ENCODE measurements around the gene BNC2. TPM values are rescaled to one million over a fixed set of nuclear protein-coding genes. Genes with fewer than 3 reads are reported as not detected.

The BNC2 gene
- total and polyA plus RNA-seq, 7 experiments from 2014 or later, result 0.05 to 1.5 (median 0.59) TPM; not detected in 3

DNA sequence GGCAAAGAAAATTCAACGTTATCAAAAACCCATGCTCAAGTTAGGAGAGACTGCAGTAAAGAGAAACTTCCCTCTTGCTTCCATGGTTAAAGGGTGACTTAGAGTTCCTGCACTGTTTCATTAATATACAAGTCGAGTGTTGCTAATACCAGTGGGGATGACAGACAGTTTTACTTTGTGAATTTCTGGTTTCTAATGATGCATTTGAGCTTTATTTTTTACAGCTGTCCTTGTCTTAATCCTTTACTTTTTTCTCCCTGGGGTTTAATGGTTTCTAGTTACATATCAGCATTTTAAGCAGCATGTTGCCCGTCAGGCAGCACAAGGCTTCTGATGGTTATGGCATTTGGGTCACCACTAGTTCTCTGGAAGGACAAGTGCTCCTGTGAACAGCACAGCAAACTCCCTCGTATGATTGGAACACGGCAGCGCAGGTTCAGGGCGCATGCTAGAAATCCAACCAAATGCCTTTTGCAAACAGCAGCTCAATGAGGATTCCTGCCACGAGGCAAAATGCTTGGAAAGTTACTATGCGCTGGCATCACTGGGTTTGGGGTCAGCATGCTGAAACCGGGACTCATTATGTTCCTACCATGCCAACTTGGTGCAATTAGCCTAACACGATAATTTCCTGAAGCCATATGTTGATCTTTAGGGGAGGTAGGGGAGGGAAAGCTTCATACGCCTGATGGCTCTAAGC is 463.8 kb downstream of the BNC2 start:
- H3K27ac ChIP-seq (ENCODE audit: low read depth, low read length), result no peak overlapping the region
- ATAC-seq (no peak), DNase-seq (no peak)
- POLR2A ChIA-PET, result no interaction called here
- Mint-ChIP-seq H3K9me3 (peaks cover 0 to 15% (median 4%) of the 10 kb centered on the region in 11 donors), H3K27ac (no peak overlapping the region), H3K4me1 (peaks cover 0 to 4% (median 0%) of the 10 kb centered on the region in 7 donors), H3K4me3 (no peak overlapping the region), H3K36me3 (no peaks in the 10 kb centered on the region), H3K27me3 (peaks cover 0 to 11% (median 5%) of the 10 kb centered on the region in 5 donors)
- no peaks in the 10 kb centered on the region for H3K27me3 ChIP-seq (ENCODE audit: control insufficient read depth in 2 of 2, insufficient read depth in 2 of 2, low read length in 2 of 2)
- intact Hi-C loops (cut with micrococcal nuclease), result no loop called here
- H3K4me1 ChIP-seq (ENCODE audit: control insufficient read depth in 2 of 2, insufficient read depth in 2 of 2, low read length in 2 of 2), result no peaks in the 10 kb centered on the region
- no peak overlapping the region for H3K4me3 ChIP-seq (ENCODE audit: low read length)
- CTCF ChIA-PET, result no interaction called here
- H3K36me3 ChIP-seq (ENCODE audit: control insufficient read depth in 2 of 3, insufficient read depth in 3 of 3, low read length in 3 of 3), result no peaks in the 10 kb centered on the region
- no peaks in the 10 kb centered on the region for H3K9me3 ChIP-seq (ENCODE audit: control insufficient read depth in 2 of 3, low read length in 3 of 3)

DNA sequence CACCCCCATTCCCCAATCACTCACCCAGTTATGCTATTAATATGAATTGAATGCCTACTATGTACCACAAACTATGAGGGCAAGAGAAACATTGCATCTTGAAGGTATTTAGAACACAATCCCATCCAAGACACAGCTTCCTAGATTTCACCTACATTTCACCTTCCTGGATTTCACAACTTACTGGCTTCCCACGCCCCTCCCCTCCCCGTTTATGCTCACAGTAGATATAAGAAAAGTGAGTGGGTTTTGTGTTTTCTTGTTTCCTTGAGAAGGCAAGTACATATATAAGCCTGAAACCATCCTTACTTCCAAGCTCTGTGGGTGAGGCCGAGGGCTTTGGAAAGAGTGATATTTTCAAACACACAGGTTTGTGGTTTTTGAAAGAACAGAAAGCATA is 465.0 kb downstream of the BNC2 start:
- no peak overlapping the region for H3K4me3 ChIP-seq (ENCODE audit: low read length)
- H3K27ac Mint-ChIP-seq, result no peak overlapping the region
- H3K9me3 Mint-ChIP-seq, result peaks cover 0 to 15% (median 2%) of the 10 kb centered on the region in 11 donors
- peaks cover 0 to 4% (median 0%) of the 10 kb centered on the region in 7 donors for H3K4me1 Mint-ChIP-seq
- intact Hi-C loops (cut with micrococcal nuclease), result no loop called here
- H3K36me3 ChIP-seq (ENCODE audit: control insufficient read depth in 2 of 3, insufficient read depth in 3 of 3, low read length in 3 of 3), result no peaks in the 10 kb centered on the region
- H3K4me3 Mint-ChIP-seq, result no peak overlapping the region
- peaks cover 0 to 11% (median 5%) of the 10 kb centered on the region in 5 donors for H3K27me3 Mint-ChIP-seq
- ATAC-seq (no peak), DNase-seq (no peak)
- ChIA-PET CTCF (no interaction called here), POLR2A (no interaction called here)
- H3K9me3 ChIP-seq (ENCODE audit: control insufficient read depth in 2 of 3, low read length in 3 of 3), result no peaks in the 10 kb centered on the region
- no peaks in the 10 kb centered on the region for H3K4me1 ChIP-seq (ENCODE audit: control insufficient read depth in 2 of 2, insufficient read depth in 2 of 2, low read length in 2 of 2)
- no peak overlapping the region for H3K27ac ChIP-seq (ENCODE audit: low read depth, low read length)
- H3K27me3 ChIP-seq (ENCODE audit: control insufficient read depth in 2 of 2, insufficient read depth in 2 of 2, low read length in 2 of 2), result no peaks in the 10 kb centered on the region
- H3K36me3 Mint-ChIP-seq, result no peaks in the 10 kb centered on the region

DNA sequence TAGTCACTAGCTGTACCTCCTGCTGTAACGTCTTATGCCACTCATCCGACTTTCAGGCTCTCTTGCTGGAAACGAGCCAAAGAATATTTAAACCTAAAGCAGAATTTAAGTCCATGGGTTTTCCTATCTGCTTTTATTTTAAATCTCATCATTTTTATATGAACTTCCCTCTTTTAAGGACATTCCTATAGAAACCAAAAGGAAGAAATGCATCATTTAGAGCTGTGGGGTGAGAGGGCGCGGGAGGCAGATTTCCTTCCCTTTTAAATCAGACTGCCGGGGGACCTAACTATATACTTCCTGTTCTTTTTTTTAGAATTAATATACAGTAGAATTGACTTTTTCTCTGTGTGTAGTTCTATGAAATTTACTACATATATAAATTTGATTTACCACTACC is 468.8 kb downstream of the BNC2 start:
- no peak for ATAC-seq
- H3K4me1 Mint-ChIP-seq, result peaks cover 0 to 4% (median 0%) of the 10 kb centered on the region in 7 donors
- POLR2A ChIA-PET, result no interaction called here

DNA sequence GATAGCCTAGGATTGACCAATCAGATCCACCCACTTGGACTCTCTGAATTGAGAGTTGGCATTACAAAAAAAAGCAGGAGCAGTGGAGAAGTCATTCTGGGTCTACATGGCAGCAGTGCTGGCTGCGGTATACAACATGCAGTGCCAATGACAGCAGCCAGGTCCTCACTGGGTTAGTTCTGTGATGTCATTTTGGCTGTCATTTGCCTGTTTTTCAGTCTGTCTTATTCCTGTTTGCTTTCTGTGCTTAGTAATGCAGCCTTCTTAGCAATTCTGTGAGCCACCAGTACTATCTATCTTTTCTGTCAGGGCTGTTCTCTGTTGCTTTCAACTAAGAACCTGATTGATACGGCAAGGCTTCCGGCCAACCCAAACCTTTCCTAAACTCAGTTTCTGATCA is 471.8 kb downstream of the BNC2 start:
- Histone ChIP-seq H3K36me3 (ENCODE audit: control insufficient read depth in 2 of 3, insufficient read depth in 3 of 3, low read length in 3 of 3) (no peaks in the 10 kb centered on the region), H3K4me1 (ENCODE audit: control insufficient read depth in 2 of 2, insufficient read depth in 2 of 2, low read length in 2 of 2) (no peaks in the 10 kb centered on the region), H3K27ac (ENCODE audit: low read depth, low read length) (no peak overlapping the region), H3K4me3 (ENCODE audit: low read length) (no peak overlapping the region), H3K27me3 (ENCODE audit: control insufficient read depth in 2 of 2, insufficient read depth in 2 of 2, low read length in 2 of 2) (no peaks in the 10 kb centered on the region), H3K9me3 (ENCODE audit: control insufficient read depth in 2 of 3, low read length in 3 of 3) (no peaks in the 10 kb centered on the region)
- Mint-ChIP-seq H3K4me1 (peaks cover 0 to 4% (median 0%) of the 10 kb centered on the region in 7 donors), H3K9me3 (peaks cover 0 to 12% (median 3%) of the 10 kb centered on the region in 11 donors), H3K27me3 (peaks cover 0 to 10% (median 0%) of the 10 kb centered on the region in 5 donors), H3K36me3 (no peaks in the 10 kb centered on the region), H3K4me3 (no peak overlapping the region), H3K27ac (no peak overlapping the region)
- intact Hi-C loops (cut with micrococcal nuclease), result no loop called here
- ChIA-PET CTCF (no interaction called here), POLR2A (no interaction called here)
- ATAC-seq, result no peak
- no peak for DNase-seq

More for the DNA sequence above, 468.8 kb downstream of the BNC2 start:
- H3K9me3 Mint-ChIP-seq, result peaks cover 0 to 15% (median 3%) of the 10 kb centered on the region in 11 donors
- DNase-seq, result no peak
- Histone ChIP-seq H3K36me3 (ENCODE audit: control insufficient read depth in 2 of 3, insufficient read depth in 3 of 3, low read length in 3 of 3) (no peaks in the 10 kb centered on the region), H3K4me3 (ENCODE audit: low read length) (no peak overlapping the region), H3K27me3 (ENCODE audit: control insufficient read depth in 2 of 2, insufficient read depth in 2 of 2, low read length in 2 of 2) (no peaks in the 10 kb centered on the region), H3K27ac (ENCODE audit: low read depth, low read length) (no peak overlapping the region), H3K4me1 (ENCODE audit: control insufficient read depth in 2 of 2, insufficient read depth in 2 of 2, low read length in 2 of 2) (no peaks in the 10 kb centered on the region), H3K9me3 (ENCODE audit: control insufficient read depth in 2 of 3, low read length in 3 of 3) (no peaks in the 10 kb centered on the region)
- peaks cover 0 to 10% (median 0%) of the 10 kb centered on the region in 5 donors for H3K27me3 Mint-ChIP-seq
- no peaks in the 10 kb centered on the region for H3K36me3 Mint-ChIP-seq
- CTCF ChIA-PET, result no interaction called here
- H3K27ac Mint-ChIP-seq, result no peak overlapping the region
- no peak overlapping the region for H3K4me3 Mint-ChIP-seq
- intact Hi-C loops (cut with micrococcal nuclease), result no loop called here

DNA sequence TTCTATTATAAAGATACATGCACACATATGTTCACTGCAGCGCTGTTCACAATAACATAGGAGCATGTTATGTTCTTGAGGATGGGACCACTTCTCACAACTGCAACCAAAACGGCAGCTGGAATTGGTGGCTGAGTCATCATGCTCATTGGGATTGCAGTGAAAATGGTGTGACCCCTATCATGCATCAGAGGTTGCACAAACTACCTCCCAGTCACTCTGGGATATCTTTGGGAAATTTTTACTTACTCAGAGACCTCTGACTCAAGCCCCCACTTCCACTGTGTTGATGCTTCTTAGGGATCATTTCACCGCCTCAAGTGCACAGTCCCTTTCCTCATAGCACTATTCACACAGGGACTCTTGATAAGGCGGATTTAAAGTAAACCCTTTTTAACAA is 474.1 kb downstream of the BNC2 start:
- H3K27ac Mint-ChIP-seq, result no peak overlapping the region
- Histone ChIP-seq H3K27ac (ENCODE audit: low read depth, low read length) (no peak overlapping the region), H3K36me3 (ENCODE audit: control insufficient read depth in 2 of 3, insufficient read depth in 3 of 3, low read length in 3 of 3) (no peaks in the 10 kb centered on the region), H3K27me3 (ENCODE audit: control insufficient read depth in 2 of 2, insufficient read depth in 2 of 2, low read length in 2 of 2) (no peaks in the 10 kb centered on the region), H3K4me3 (ENCODE audit: low read length) (no peak overlapping the region), H3K4me1 (ENCODE audit: control insufficient read depth in 2 of 2, insufficient read depth in 2 of 2, low read length in 2 of 2) (no peaks in the 10 kb centered on the region), H3K9me3 (ENCODE audit: control insufficient read depth in 2 of 3, low read length in 3 of 3) (no peaks in the 10 kb centered on the region)
- no peak overlapping the region for H3K4me3 Mint-ChIP-seq
- intact Hi-C loops (cut with micrococcal nuclease), result no loop called here
- ChIA-PET POLR2A (no interaction called here), CTCF (no interaction called here)
- H3K27me3 Mint-ChIP-seq, result peaks cover 0 to 4% (median 0%) of the 10 kb centered on the region in 5 donors
- H3K9me3 Mint-ChIP-seq, result peaks cover 0 to 4% (median 0%) of the 10 kb centered on the region in 11 donors
- no peak for ATAC-seq
- H3K36me3 Mint-ChIP-seq, result no peaks in the 10 kb centered on the region
- H3K4me1 Mint-ChIP-seq, result no peaks in the 10 kb centered on the region
- DNase-seq, result no peak

DNA sequence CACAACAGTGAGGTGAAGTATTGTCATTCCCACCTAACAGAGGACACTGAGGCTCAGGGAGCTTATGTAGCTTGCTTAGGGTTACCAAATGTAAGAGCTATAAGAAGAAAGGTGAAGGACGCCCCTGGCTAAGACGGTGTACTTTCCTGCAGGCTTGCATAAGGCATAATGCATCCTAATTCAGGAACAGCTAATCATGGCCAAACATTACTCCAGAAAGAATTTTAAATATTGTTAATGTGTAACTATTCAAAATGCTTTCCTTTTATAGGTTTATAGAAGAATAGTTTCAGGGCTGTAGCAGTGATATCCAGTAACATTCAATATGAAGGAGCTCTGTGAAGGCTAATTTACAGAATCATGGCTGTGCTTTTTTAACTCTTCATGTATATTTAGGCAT is 479.1 kb downstream of the BNC2 start:
- no peak overlapping the region for H3K27ac ChIP-seq (ENCODE audit: low read depth, low read length)
- DNase-seq (no peak), ATAC-seq (no peak)
- H3K4me3 ChIP-seq (ENCODE audit: low read length), result no peak overlapping the region
- Mint-ChIP-seq H3K27me3 (peaks cover 0 to 3% (median 0%) of the 10 kb centered on the region in 5 donors), H3K36me3 (no peaks in the 10 kb centered on the region), H3K4me1 (no peaks in the 10 kb centered on the region), H3K9me3 (peaks cover 0 to 9% (median 2%) of the 10 kb centered on the region in 11 donors), H3K4me3 (no peak overlapping the region), H3K27ac (no peak overlapping the region)
- no peaks in the 10 kb centered on the region for H3K27me3 ChIP-seq (ENCODE audit: control insufficient read depth in 2 of 2, insufficient read depth in 2 of 2, low read length in 2 of 2)
- ChIA-PET CTCF (no interaction called here), POLR2A (no interaction called here)
- H3K36me3 ChIP-seq (ENCODE audit: control insufficient read depth in 2 of 3, insufficient read depth in 3 of 3, low read length in 3 of 3), result no peaks in the 10 kb centered on the region
- H3K9me3 ChIP-seq (ENCODE audit: control insufficient read depth in 2 of 3, low read length in 3 of 3), result no peaks in the 10 kb centered on the region
- intact Hi-C loops (cut with micrococcal nuclease), result no loop called here
- H3K4me1 ChIP-seq (ENCODE audit: control insufficient read depth in 2 of 2, insufficient read depth in 2 of 2, low read length in 2 of 2), result no peaks in the 10 kb centered on the region

DNA sequence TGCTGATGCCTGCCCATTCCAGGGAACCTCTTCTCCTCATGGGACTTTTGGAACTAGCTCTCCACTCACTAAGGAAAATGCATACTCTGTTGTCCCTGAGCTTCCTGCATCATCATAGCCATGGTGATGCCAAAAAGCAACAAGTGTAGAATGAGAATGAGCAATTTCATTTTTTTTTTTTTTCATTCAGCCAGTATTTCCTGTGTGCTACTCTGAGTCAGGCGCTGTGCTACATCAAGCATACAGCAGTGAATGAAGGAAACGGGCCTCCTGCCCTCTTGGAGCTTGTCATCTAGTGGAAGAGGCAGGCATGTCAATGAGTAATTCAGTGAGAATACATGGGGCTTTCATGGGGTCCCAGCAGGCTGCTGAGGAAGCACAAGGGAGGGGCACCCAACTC is 483.1 kb downstream of the BNC2 start:
- Mint-ChIP-seq H3K9me3 (peaks cover 0 to 14% (median 8%) of the 10 kb centered on the region in 11 donors), H3K27ac (no peak overlapping the region), H3K4me3 (no peak overlapping the region), H3K4me1 (no peaks in the 10 kb centered on the region), H3K27me3 (peaks cover 0 to 3% (median 0%) of the 10 kb centered on the region in 5 donors), H3K36me3 (no peaks in the 10 kb centered on the region)
- no peaks in the 10 kb centered on the region for H3K9me3 ChIP-seq (ENCODE audit: control insufficient read depth in 2 of 3, low read length in 3 of 3)
- H3K4me1 ChIP-seq (ENCODE audit: control insufficient read depth in 2 of 2, insufficient read depth in 2 of 2, low read length in 2 of 2), result no peaks in the 10 kb centered on the region
- H3K4me3 ChIP-seq (ENCODE audit: low read length), result no peak overlapping the region
- intact Hi-C loops (cut with micrococcal nuclease), result no loop called here
- no peaks in the 10 kb centered on the region for H3K36me3 ChIP-seq (ENCODE audit: control insufficient read depth in 2 of 3, insufficient read depth in 3 of 3, low read length in 3 of 3)
- CTCF ChIA-PET, result no interaction called here
- DNase-seq, result no peak
- ATAC-seq, result no peak
- no peaks in the 10 kb centered on the region for H3K27me3 ChIP-seq (ENCODE audit: control insufficient read depth in 2 of 2, insufficient read depth in 2 of 2, low read length in 2 of 2)
- H3K27ac ChIP-seq (ENCODE audit: low read depth, low read length), result no peak overlapping the region
- POLR2A ChIA-PET, result no interaction called here

Measured in naive thymus-derived CD4-positive, alpha-beta T cell (primary cell).